GM21390 (cell line): ENCODE measurements around the gene LSMEM2.
"Not testable (repeated sequence)": the region's sequence is repeated elsewhere in the genome, so short reads cannot be mapped to it uniquely, and the experiment has no call there.

Experiments
- ATAC-seq: cut with Tn5 transposase; IDR thresholded peaks from one replicate; pipeline ENCODE4 v1.9.1; 2021; ENCODE audit not compliant: unreplicated experiment

Gene LSMEM2

GRCh38 chr3:50276762-50277101 is 2.2 kb upstream of the LSMEM2 start:
- no peak for ATAC-seq

- no peak for ATAC-seq
These were observed 586 bp upstream of the LSMEM2 start for GRCh38 chr3:50278123-50278879.

- ATAC-seq: no peak
These were observed 549 bp downstream of the LSMEM2 start for GRCh38 chr3:50279255-50280016.

- ATAC-seq: not testable (repeated sequence)
These were observed 5.2 kb downstream of the LSMEM2 start for GRCh38 chr3:50284121-50284520.

GRCh38 chr3:50286322-50287227 is 7.7 kb downstream of the LSMEM2 start:
- no peak for ATAC-seq

GRCh38 chr3:50287262-50287661 is 8.4 kb downstream of the LSMEM2 start:
- no peak for ATAC-seq

- no peak for ATAC-seq
These were observed 9.6 kb downstream of the LSMEM2 start for GRCh38 chr3:50288387-50289007.

- no peak for ATAC-seq
These were observed 10.2 kb downstream of the LSMEM2 start for GRCh38 chr3:50289130-50289529.

- no peak for ATAC-seq
These were observed 11.3 kb downstream of the LSMEM2 start for GRCh38 chr3:50290161-50290641.

- ATAC-seq: peak; percentile 94
These were observed 13.5 kb downstream of the LSMEM2 start, which contains the start of gene IFRD2 for GRCh38 chr3:50292159-50293078. TSS of gene IFRD2 (minus strand) at chr3:50292429. CDS start at chr3:50292274, 155 bp downstream.

GRCh38 chr3:50293079-50293801 is 14.4 kb downstream of the LSMEM2 start:
- no peak for ATAC-seq

- no peak for ATAC-seq
These were observed 15.2 kb downstream of the LSMEM2 start for GRCh38 chr3:50294089-50294488.

- ATAC-seq: no peak
These were observed 15.9 kb downstream of the LSMEM2 start for GRCh38 chr3:50294492-50295403.

- no peak for ATAC-seq
These were observed 16.9 kb downstream of the LSMEM2 start for GRCh38 chr3:50295553-50296431.

GRCh38 chr3:50296721-50297383 is 18.0 kb downstream of the LSMEM2 start:
- no peak for ATAC-seq

GRCh38 chr3:50297384-50297775 is 18.5 kb downstream of the LSMEM2 start:
- no peak for ATAC-seq
